Neuronal stem cell (in vitro differentiated cells): ENCODE results near the gene RELN.

Source experiments
- DNase-seq: peaks from one replicate; pipeline ENCODE4 v3.0.0-alpha.2; 2013; ENCODE audit warnings: low spot score
- H2AFZ ChIP-seq: one replicate; pipeline ENCODE4 v1.6.1; 2013; ENCODE audit warnings: mild to moderate bottlenecking, low read length, inconsistent platforms
- H2AK5ac ChIP-seq: 2 replicates; pipeline ENCODE4 v1.6.1; 2013; ENCODE audit warnings: low read depth, mild to moderate bottlenecking, inconsistent platforms, low read length, moderate library complexity, mixed read lengths
- H2BK120ac ChIP-seq: 2 replicates; pipeline ENCODE4 v1.6.1; 2013; ENCODE audit warnings: low read depth, mild to moderate bottlenecking, inconsistent platforms, low read length, moderate library complexity, mixed read lengths
- H2BK12ac ChIP-seq: one replicate; pipeline ENCODE4 v1.6.1; 2013; ENCODE audit warnings: low read length, inconsistent platforms
- H2BK15ac ChIP-seq: 2 replicates; pipeline ENCODE4 v1.6.1; 2013; ENCODE audit warnings: mild to moderate bottlenecking, low read length, inconsistent platforms, mixed read lengths
- H2BK5ac ChIP-seq: one replicate; pipeline ENCODE4 v1.6.1; 2013; ENCODE audit warnings: inconsistent platforms, mild to moderate bottlenecking, low read length, moderate library complexity
- H3K14ac ChIP-seq: one replicate; pipeline ENCODE4 v1.6.1; 2013; ENCODE audit warnings: low read length, inconsistent platforms
- H3K18ac ChIP-seq: 2 replicates; pipeline ENCODE4 v1.6.1; 2013; ENCODE audit warnings: low read length, inconsistent platforms
- H3K23ac ChIP-seq: 2 replicates; pipeline ENCODE4 v1.6.1; 2013; ENCODE audit warnings: low read depth, mild to moderate bottlenecking, mixed read lengths, low read length, inconsistent platforms; ENCODE audit not compliant: poor library complexity
- H3K27ac ChIP-seq: replicated peaks from 3 replicates; pipeline ENCODE4 v1.5.1; 2013; ENCODE audit warnings: low read length, inconsistent platforms
- H3K27me3 ChIP-seq, 3 experiments: 2 replicates each; pipeline ENCODE4 v1.6.1; 2013; ENCODE audit warnings: low read length in 3 of 3, mild to moderate bottlenecking in 2 of 3, inconsistent platforms in 1 of 3, low read depth in 1 of 3, mixed read lengths in 1 of 3, moderate library complexity in 1 of 3; ENCODE audit not compliant: control insufficient read depth in 3 of 3, insufficient read depth in 3 of 3
- H3K36me3 ChIP-seq, 2 donors: replicated peaks in 1 of 2; 2 replicates each; pipeline ENCODE4 v1.6.1; 2013; ENCODE audit warnings: low read length in 2 of 2; ENCODE audit not compliant: control insufficient read depth in 2 of 2, insufficient read depth in 2 of 2
- H3K4ac ChIP-seq: 2 replicates; pipeline ENCODE4 v1.6.1; 2013; ENCODE audit warnings: inconsistent platforms, mild to moderate bottlenecking, low read length, moderate library complexity
- H3K4me1 ChIP-seq, 2 donors: 1 replicate in 1 of 2; 2 replicates in 1 of 2; pipeline ENCODE4 v1.6.1; 2013; ENCODE audit warnings: low read length in 2 of 2, low read depth in 1 of 2; ENCODE audit not compliant: control insufficient read depth in 2 of 2, insufficient read depth in 1 of 2
- H3K4me2 ChIP-seq: one replicate; pipeline ENCODE4 v1.6.1; 2013; ENCODE audit warnings: mild to moderate bottlenecking, low read length, inconsistent platforms; ENCODE audit not compliant: insufficient read depth, poor library complexity, severe bottlenecking
- H3K4me3 ChIP-seq, 2 donors: 2 replicates each; pipeline ENCODE4 v1.5.1; 2013; ENCODE audit warnings: low read length in 2 of 2, mild to moderate bottlenecking in 2 of 2, inconsistent platforms in 1 of 2, moderate library complexity in 1 of 2
- H3K79me1 ChIP-seq: one replicate; pipeline ENCODE4 v1.6.1; 2013; ENCODE audit warnings: low read depth, mild to moderate bottlenecking, inconsistent platforms, low read length, moderate library complexity
- H3K9ac ChIP-seq: one replicate; pipeline ENCODE4 v1.6.1; 2013; ENCODE audit warnings: mild to moderate bottlenecking, low read depth, low read length, inconsistent platforms; ENCODE audit not compliant: poor library complexity
- H3K9me3 ChIP-seq, 2 donors: replicated peaks in 1 of 2; 2 replicates each; pipeline versions ENCODE3 to v1.6.1; 2013; ENCODE audit warnings: low read length in 2 of 2, mild to moderate bottlenecking in 2 of 2, inconsistent platforms in 1 of 2, low read depth in 1 of 2, mixed read lengths in 1 of 2, moderate library complexity in 1 of 2; ENCODE audit not compliant: control insufficient read depth in 2 of 2, insufficient read depth in 1 of 2
- H4K8ac ChIP-seq: one replicate; pipeline ENCODE4 v1.6.1; 2013; ENCODE audit warnings: low read depth, mild to moderate bottlenecking, inconsistent platforms, low read length, moderate library complexity
- H4K91ac ChIP-seq: one replicate; pipeline ENCODE4 v1.6.1; 2013; ENCODE audit warnings: low read length, low read depth, mild to moderate bottlenecking, inconsistent platforms; ENCODE audit not compliant: poor library complexity
- WGBS, 2 donors: extraction: QIAGEN DNeasy Blood & Tissue Kit; methylation state at CpG; one replicate each; pipeline ENCODE4 v1.1.7; 2013; ENCODE audit warnings: missing lambda C conversion rate in 2 of 2, mixed read lengths in 1 of 2; ENCODE audit not compliant: insufficient read length in 2 of 2, insufficient replicate concordance in 1 of 2; ENCODE audit errors: extremely low coverage in 2 of 2; 5-methylcytosine and 5-hydroxymethylcytosine counted together

The RELN gene

GRCh38 chr7:103593691-103594090 lies 395.8 kb downstream of the RELN start:
- H3K23ac ChIP-seq, result no peak overlapping the region

GRCh38 chr7:103592844-103593243 lies 396.6 kb downstream of the RELN start:
- Histone ChIP-seq H2BK120ac (no peak overlapping the region), H3K14ac (no peak overlapping the region), H3K23ac (no peak overlapping the region), H3K18ac (no peak overlapping the region), H2BK12ac (no peak overlapping the region), H3K4me3 (no peak overlapping the region), H3K27ac (no peak overlapping the region), H3K4me2 (no peak overlapping the region), H3K4me1 (no peaks in the 10 kb centered on the region), H4K91ac (no peak overlapping the region), H3K4ac (no peak overlapping the region), H4K8ac (no peak overlapping the region), H3K9me3 (no peaks in the 10 kb centered on the region), H3K9ac (no peak overlapping the region), H2AFZ (no peak overlapping the region), H2BK5ac (no peak overlapping the region), H3K27me3 (no peaks in the 10 kb centered on the region), H2AK5ac (no peak overlapping the region), H3K36me3 (no peaks in the 10 kb centered on the region), H3K79me1 (no peaks in the 10 kb centered on the region), H2BK15ac (no peak overlapping the region)
- DNase-seq, result no peak

More at GRCh38 chr7:103593691-103594090, 395.8 kb downstream of the RELN start:
- Histone ChIP-seq H3K4ac (no peak overlapping the region), H3K4me1 (no peaks in the 10 kb centered on the region), H3K27ac (no peak overlapping the region), H2BK120ac (no peak overlapping the region), H2BK5ac (no peak overlapping the region), H2AK5ac (no peak overlapping the region), H3K18ac (no peak overlapping the region), H3K36me3 (no peaks in the 10 kb centered on the region), H2AFZ (no peak overlapping the region), H4K91ac (no peak overlapping the region), H4K8ac (no peak overlapping the region), H3K27me3 (no peaks in the 10 kb centered on the region), H3K4me3 (no peak overlapping the region), H3K9ac (no peak overlapping the region), H3K4me2 (no peak overlapping the region), H3K9me3 (no peaks in the 10 kb centered on the region), H2BK12ac (no peak overlapping the region), H3K14ac (no peak overlapping the region), H3K79me1 (no peaks in the 10 kb centered on the region), H2BK15ac (no peak overlapping the region)
- no peak for DNase-seq
- no CpG with 5 or more reads among the region's 2 CpGs for WGBS, 2 donors

- Histone ChIP-seq H3K4me2 (no peak overlapping the region), H4K8ac (no peak overlapping the region), H3K4ac (no peak overlapping the region), H3K4me1 (no peaks in the 10 kb centered on the region), H3K9me3 (no peaks in the 10 kb centered on the region), H4K91ac (no peak overlapping the region), H3K36me3 (no peaks in the 10 kb centered on the region), H3K27me3 (no peaks in the 10 kb centered on the region), H2BK120ac (no peak overlapping the region), H2AFZ (no peak overlapping the region), H3K23ac (no peak overlapping the region), H2BK15ac (no peak overlapping the region), H3K18ac (no peak overlapping the region), H3K9ac (no peak overlapping the region), H3K14ac (no peak overlapping the region), H2AK5ac (no peak overlapping the region), H3K27ac (no peak overlapping the region), H2BK12ac (no peak overlapping the region), H2BK5ac (no peak overlapping the region), H3K4me3 (no peak overlapping the region), H3K79me1 (no peaks in the 10 kb centered on the region)
- no CpG with 5 or more reads among the region's 1 CpG for WGBS, 2 donors
- no peak for DNase-seq
Observed at GRCh38 chr7:103592187-103592586, 397.3 kb downstream of the RELN start.

GRCh38 chr7:103580031-103580430 lies 409.4 kb downstream of the RELN start:
- Histone ChIP-seq H3K9ac (no peak overlapping the region), H3K18ac (no peak overlapping the region), H3K79me1 (no peaks in the 10 kb centered on the region), H3K23ac (no peak overlapping the region), H2AFZ (no peak overlapping the region), H3K4me1 (no peaks in the 10 kb centered on the region), H2BK5ac (no peak overlapping the region), H3K14ac (no peak overlapping the region), H3K4me3 (no peak overlapping the region), H2BK12ac (no peak overlapping the region), H3K27me3 (no peaks in the 10 kb centered on the region), H3K4me2 (no peak overlapping the region), H2AK5ac (no peak overlapping the region), H3K27ac (no peak overlapping the region), H2BK15ac (no peak overlapping the region), H3K36me3 (no peaks in the 10 kb centered on the region), H3K4ac (no peak overlapping the region), H2BK120ac (no peak overlapping the region), H3K9me3 (no peaks in the 10 kb centered on the region), H4K8ac (no peak overlapping the region), H4K91ac (no peak overlapping the region)
- DNase-seq, result no peak
- no CpG with 5 or more reads among the region's 2 CpGs for WGBS, 2 donors
